Colonic mucosa (tissue), 4 donors: ENCODE measurements around the gene YLPM1. TPM values are rescaled to one million over a fixed set of nuclear protein-coding genes. Genes with fewer than 3 reads are reported as not detected.

ENCODE experiments used
- DNase-seq: peaks from one replicate; pipeline ENCODE4 v3.0.0-alpha.2; 2020
- H3K27ac ChIP-seq: fragments of 200-600 bp; one replicate; pipeline ENCODE4 v1.8.0; 2021
- H3K27me3 ChIP-seq: fragments of 200-600 bp; one replicate; pipeline ENCODE4 v1.8.0; 2021
- H3K36me3 ChIP-seq: fragments of 200-600 bp; one replicate; pipeline ENCODE4 v1.8.0; 2021
- H3K4me1 ChIP-seq: fragments of 200-600 bp; one replicate; pipeline ENCODE4 v1.8.0; 2021; ENCODE audit warnings: mild to moderate bottlenecking
- H3K4me3 ChIP-seq: fragments of 200-600 bp; one replicate; pipeline ENCODE4 v1.8.0; 2021
- H3K9ac ChIP-seq, 2 donors: one replicate each; pipeline ENCODE4 v1.7.0; 2013; ENCODE audit warnings: control low read depth in 2 of 2, low read depth in 2 of 2, low read length in 2 of 2
- H3K9me3 ChIP-seq: fragments of 200-600 bp; one replicate; pipeline ENCODE4 v1.8.0; 2021
- CTCF ChIP-seq: fragments of 200-600 bp; IDR thresholded peaks from one replicate; pipeline ENCODE4 v1.8.0; 2022; ENCODE audit warnings: antibody characterized with exemption, mild to moderate bottlenecking
- intact Hi-C: fragments of 100-400 bp; cut with DNase I; formaldehyde crosslinking; loops from one replicate; pipeline ENCODE4 v1.14.1; 2022
- total RNA-seq, 2 donors: library from RNA; stranded (reverse); fragmentation: NEBNext Ultra II Directional in 1 of 2; extraction: Animal tissue kit (Norgen Biotek cat#: 25700) in 1 of 2; gene quantifications; one replicate each; pipeline ENCODE4 v1.2.1, GENCODE V29; 2021
- donor health status: healthy.
- donor health status: DM: no; HTN: no; CAD: no.
- donor health status: DM: no; HTN: no; CAD: no.

The YLPM1 gene
- total RNA-seq, 2 donors from 2014 or later, result 36.1 to 41.7 TPM

GRCh38 chr14:74824997-74825396 is 61.9 kb downstream of the YLPM1 start:
- H3K4me3 ChIP-seq, result no peak overlapping the region
- no peak overlapping the region for H3K9ac ChIP-seq
- no peak for DNase-seq
- H3K36me3 ChIP-seq, result no peaks in the 10 kb centered on the region
- H3K27me3 ChIP-seq, result no peaks in the 10 kb centered on the region
- H3K4me1 ChIP-seq, result no peaks in the 10 kb centered on the region
- intact Hi-C loops, result no loop called here
- no peak for TF ChIP-seq CTCF
- no peak overlapping the region for H3K27ac ChIP-seq
- no peaks in the 10 kb centered on the region for H3K9me3 ChIP-seq

- DNase-seq, result no peak
- H3K27ac ChIP-seq, result no peak overlapping the region
- intact Hi-C loops, result no loop called here
- no peak overlapping the region for H3K4me3 ChIP-seq
- H3K4me1 ChIP-seq, result no peaks in the 10 kb centered on the region
- no peaks in the 10 kb centered on the region for H3K9me3 ChIP-seq
- no peak for TF ChIP-seq CTCF
- no peaks in the 10 kb centered on the region for H3K27me3 ChIP-seq
- no peak overlapping the region for H3K9ac ChIP-seq
- H3K36me3 ChIP-seq, result no peaks in the 10 kb centered on the region
Observed at GRCh38 chr14:74826574-74826973, 63.5 kb downstream of the YLPM1 start.

DNA sequence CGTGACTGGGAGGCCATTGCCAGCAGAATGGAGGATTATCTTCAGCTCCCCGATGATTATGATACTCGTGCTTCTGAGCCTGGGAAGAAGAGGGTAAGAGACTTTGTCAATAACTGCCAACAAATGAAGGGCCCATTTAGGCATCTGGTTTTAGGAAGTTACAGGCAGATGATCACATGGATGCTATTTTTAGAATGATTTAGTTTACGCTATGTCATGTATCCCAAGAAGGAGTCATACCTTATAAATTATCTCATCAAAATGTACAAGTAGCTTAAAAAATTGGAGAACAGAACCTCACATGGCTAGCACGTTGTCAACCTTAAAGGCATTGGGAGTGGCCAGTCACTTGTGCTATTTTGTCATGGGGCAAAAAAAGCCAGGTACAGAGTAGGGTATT is 66.1 kb downstream of the YLPM1 start:
- no peak for DNase-seq
- Histone ChIP-seq H3K36me3 (no peaks in the 10 kb centered on the region), H3K9me3 (no peaks in the 10 kb centered on the region), H3K27me3 (no peaks in the 10 kb centered on the region), H3K27ac (no peak overlapping the region), H3K4me1 (no peaks in the 10 kb centered on the region), H3K9ac (no peak overlapping the region), H3K4me3 (no peak overlapping the region)
- intact Hi-C loops, result no loop called here
- TF ChIP-seq CTCF, result no peak

- no peak for TF ChIP-seq CTCF
- Histone ChIP-seq H3K27me3 (no peaks in the 10 kb centered on the region), H3K9me3 (no peaks in the 10 kb centered on the region), H3K9ac (no peak overlapping the region), H3K4me1 (no peaks in the 10 kb centered on the region), H3K4me3 (no peak overlapping the region), H3K36me3 (peaks cover 4% of the 10 kb centered on the region), H3K27ac (no peak overlapping the region)
- intact Hi-C loops, result no loop called here
- DNase-seq, result no peak
Observed at GRCh38 chr14:74832849-74833248, 69.7 kb downstream of the YLPM1 start.

DNA sequence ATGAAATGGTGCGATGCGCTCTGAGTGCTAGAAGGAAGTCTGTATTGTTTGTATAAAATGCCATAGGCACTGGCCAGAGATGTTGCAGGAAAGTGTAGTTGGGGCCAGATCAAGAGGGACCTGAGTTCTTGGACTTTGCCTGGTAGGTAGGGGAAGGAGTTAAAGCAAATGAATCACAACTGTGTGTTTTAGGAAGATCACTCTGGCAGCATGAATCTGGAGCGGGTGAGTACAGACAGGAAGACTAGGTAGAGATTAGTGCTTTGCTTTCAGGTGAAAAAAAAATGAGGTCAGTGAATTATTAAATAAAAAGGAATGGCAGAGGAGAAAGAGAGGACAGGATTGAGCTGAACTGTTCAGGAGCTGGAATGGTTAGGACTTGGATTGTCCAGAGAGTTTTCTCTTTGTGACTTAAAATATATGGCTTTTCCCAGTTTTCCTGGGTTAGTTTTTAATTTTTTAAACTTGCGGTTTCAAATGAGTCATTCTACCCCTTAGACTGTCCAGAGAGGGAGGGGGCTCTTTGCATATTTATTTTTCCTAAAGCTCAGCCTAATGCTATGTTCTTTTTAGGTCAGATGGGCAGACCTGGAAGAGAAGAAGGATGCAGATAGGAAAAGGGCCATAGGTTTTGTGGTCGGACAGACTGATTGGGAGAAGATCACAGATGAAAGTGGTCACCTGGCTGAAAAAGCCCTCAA is 71.7 kb downstream of the YLPM1 start:
- no peak for TF ChIP-seq CTCF
- intact Hi-C loops, result no loop called here
- no peak for DNase-seq
- Histone ChIP-seq H3K9me3 (no peaks in the 10 kb centered on the region), H3K27me3 (no peaks in the 10 kb centered on the region), H3K4me3 (no peak overlapping the region), H3K27ac (no peak overlapping the region), H3K4me1 (no peaks in the 10 kb centered on the region), H3K36me3 (peaks cover 4% of the 10 kb centered on the region), H3K9ac (no peak overlapping the region)
